ENCODE measurements around the gene ABCB1. TPM values are rescaled to one million over a fixed set of nuclear protein-coding genes. Genes with fewer than 3 reads are reported as not detected.
"Not testable (repeated sequence)": the region's sequence is repeated elsewhere in the genome, so short reads cannot be mapped to it uniquely, and the experiment has no call there.

Gene ABCB1
- total RNA-seq, 1 experiment from 2014 or later, result 9.8 TPM

- no peak for DNase-seq (ENCODE audit: low read depth)
- in situ Hi-C loops (cut with HindIII; ENCODE audit: low pct_unique_long_range_greater_than_20kb, low sequenced_read_pairs), result no loop called here
These were observed 106.2 kb downstream of the ABCB1 start for GRCh38 chr7:87494454-87494853.

- in situ Hi-C loops (cut with HindIII; ENCODE audit: low pct_unique_long_range_greater_than_20kb, low sequenced_read_pairs), result no loop called here
- DNase-seq (ENCODE audit: low read depth), result no peak
These were observed 117.6 kb downstream of the ABCB1 start for GRCh38 chr7:87483131-87483530.

GRCh38 chr7:87482115-87482514 lies 118.6 kb downstream of the ABCB1 start:
- DNase-seq (ENCODE audit: low read depth), result no peak
- in situ Hi-C loops (cut with HindIII; ENCODE audit: low pct_unique_long_range_greater_than_20kb, low sequenced_read_pairs), result no loop called here

GRCh38 chr7:87480386-87480785 lies 120.3 kb downstream of the ABCB1 start:
- peak; percentile 12 for DNase-seq (ENCODE audit: low read depth)

GRCh38 chr7:87479951-87480350 lies 120.7 kb downstream of the ABCB1 start:
- in situ Hi-C loops (cut with HindIII; ENCODE audit: low pct_unique_long_range_greater_than_20kb, low sequenced_read_pairs), result no loop called here
- DNase-seq (ENCODE audit: low read depth), result no peak

More at GRCh38 chr7:87480386-87480785, 120.3 kb downstream of the ABCB1 start:
- in situ Hi-C loops (cut with HindIII; ENCODE audit: low pct_unique_long_range_greater_than_20kb, low sequenced_read_pairs), result no loop called here

- no peak for DNase-seq (ENCODE audit: low read depth)
- in situ Hi-C loops (cut with HindIII; ENCODE audit: low pct_unique_long_range_greater_than_20kb, low sequenced_read_pairs), result no loop called here
These were observed 124.5 kb downstream of the ABCB1 start for GRCh38 chr7:87476179-87476557.

- in situ Hi-C loops (cut with HindIII; ENCODE audit: low pct_unique_long_range_greater_than_20kb, low sequenced_read_pairs), result no loop called here
These were observed 125.1 kb downstream of the ABCB1 start, which contains the start of gene ABCB4 for GRCh38 chr7:87475359-87476178. ABCB4 (minus strand) TSS chr7:87475680; CDS start chr7:87475465, 215 bp downstream.

GRCh38 chr7:87474533-87475358 lies 125.9 kb downstream of the ABCB1 start:
- peak; percentile 69 for DNase-seq (ENCODE audit: low read depth)
- in situ Hi-C loops (cut with HindIII; ENCODE audit: low pct_unique_long_range_greater_than_20kb, low sequenced_read_pairs), result no loop called here

More at GRCh38 chr7:87475359-87476178, 125.1 kb downstream of the ABCB1 start, which contains the start of gene ABCB4:
- DNase-seq (ENCODE audit: low read depth), result no peak

GRCh38 chr7:87473986-87474385 lies 126.7 kb downstream of the ABCB1 start:
- in situ Hi-C loops (cut with HindIII; ENCODE audit: low pct_unique_long_range_greater_than_20kb, low sequenced_read_pairs), result no loop called here
- no peak for DNase-seq (ENCODE audit: low read depth)

GRCh38 chr7:87473192-87473591 lies 127.5 kb downstream of the ABCB1 start:
- in situ Hi-C loops (cut with HindIII; ENCODE audit: low pct_unique_long_range_greater_than_20kb, low sequenced_read_pairs), result no loop called here

GRCh38 chr7:87471473-87471872 lies 129.2 kb downstream of the ABCB1 start:
- in situ Hi-C loops (cut with HindIII; ENCODE audit: low pct_unique_long_range_greater_than_20kb, low sequenced_read_pairs), result no loop called here

More at GRCh38 chr7:87473192-87473591, 127.5 kb downstream of the ABCB1 start:
- DNase-seq (ENCODE audit: low read depth), result no peak

GRCh38 chr7:87469204-87469603 lies 131.5 kb downstream of the ABCB1 start:
- DNase-seq (ENCODE audit: low read depth); in situ Hi-C loops (cut with HindIII; ENCODE audit: low pct_unique_long_range_greater_than_20kb, low sequenced_read_pairs): not testable (repeated sequence)

More at GRCh38 chr7:87471473-87471872, 129.2 kb downstream of the ABCB1 start:
- DNase-seq (ENCODE audit: low read depth), result no peak

- DNase-seq (ENCODE audit: low read depth); in situ Hi-C loops (cut with HindIII; ENCODE audit: low pct_unique_long_range_greater_than_20kb, low sequenced_read_pairs): not testable (repeated sequence)
These were observed 135.2 kb downstream of the ABCB1 start for GRCh38 chr7:87465534-87465880.

- in situ Hi-C loops (cut with HindIII; ENCODE audit: low pct_unique_long_range_greater_than_20kb, low sequenced_read_pairs); DNase-seq (ENCODE audit: low read depth): not testable (repeated sequence)
These were observed 135.7 kb downstream of the ABCB1 start for GRCh38 chr7:87464830-87465533.

- in situ Hi-C loops (cut with HindIII; ENCODE audit: low pct_unique_long_range_greater_than_20kb, low sequenced_read_pairs), result no loop called here
- DNase-seq (ENCODE audit: low read depth), result no peak
These were observed 136.7 kb downstream of the ABCB1 start for GRCh38 chr7:87463982-87464381.

GRCh38 chr7:87460444-87460843 lies 140.2 kb downstream of the ABCB1 start:
- in situ Hi-C loops (cut with HindIII; ENCODE audit: low pct_unique_long_range_greater_than_20kb, low sequenced_read_pairs); DNase-seq (ENCODE audit: low read depth): not testable (repeated sequence)

GRCh38 chr7:87459941-87460340 lies 140.7 kb downstream of the ABCB1 start:
- in situ Hi-C loops (cut with HindIII; ENCODE audit: low pct_unique_long_range_greater_than_20kb, low sequenced_read_pairs), result no loop called here

GRCh38 chr7:87458148-87458547 lies 142.5 kb downstream of the ABCB1 start:
- no peak for DNase-seq (ENCODE audit: low read depth)
- in situ Hi-C loops (cut with HindIII; ENCODE audit: low pct_unique_long_range_greater_than_20kb, low sequenced_read_pairs), result no loop called here

More at GRCh38 chr7:87459941-87460340, 140.7 kb downstream of the ABCB1 start:
- no peak for DNase-seq (ENCODE audit: low read depth)
